Activated CD4-positive, CD25-positive, alpha-beta regulatory T cell treated with anti-CD3 and anti-CD28 coated beads, Interleukin-2, amount 50 U/mL, for 24 hours (primary cell): ENCODE data around the gene PATE1.

Experiments used
- ATAC-seq, 2 donors: fragments of 150-1000 bp; cut with Tn5 transposase; one replicate each; pipeline ENCODE4 v1.10.0; 2021; ENCODE audit warnings: mild to moderate bottlenecking in 1 of 2, moderate library complexity in 1 of 2

The PATE1 gene

GRCh38 chr11:125797641-125798040, 51.6 kb downstream of the PATE1 start:
- ATAC-seq = no peak
